ENCODE measurements around the gene ACTR3C. TPM values are rescaled to one million over a fixed set of nuclear protein-coding genes. Genes with fewer than 3 reads are reported as not detected.

Gene ACTR3C
- total RNA-seq, 1 experiment from 2014 or later = 8.0 TPM

DNA sequence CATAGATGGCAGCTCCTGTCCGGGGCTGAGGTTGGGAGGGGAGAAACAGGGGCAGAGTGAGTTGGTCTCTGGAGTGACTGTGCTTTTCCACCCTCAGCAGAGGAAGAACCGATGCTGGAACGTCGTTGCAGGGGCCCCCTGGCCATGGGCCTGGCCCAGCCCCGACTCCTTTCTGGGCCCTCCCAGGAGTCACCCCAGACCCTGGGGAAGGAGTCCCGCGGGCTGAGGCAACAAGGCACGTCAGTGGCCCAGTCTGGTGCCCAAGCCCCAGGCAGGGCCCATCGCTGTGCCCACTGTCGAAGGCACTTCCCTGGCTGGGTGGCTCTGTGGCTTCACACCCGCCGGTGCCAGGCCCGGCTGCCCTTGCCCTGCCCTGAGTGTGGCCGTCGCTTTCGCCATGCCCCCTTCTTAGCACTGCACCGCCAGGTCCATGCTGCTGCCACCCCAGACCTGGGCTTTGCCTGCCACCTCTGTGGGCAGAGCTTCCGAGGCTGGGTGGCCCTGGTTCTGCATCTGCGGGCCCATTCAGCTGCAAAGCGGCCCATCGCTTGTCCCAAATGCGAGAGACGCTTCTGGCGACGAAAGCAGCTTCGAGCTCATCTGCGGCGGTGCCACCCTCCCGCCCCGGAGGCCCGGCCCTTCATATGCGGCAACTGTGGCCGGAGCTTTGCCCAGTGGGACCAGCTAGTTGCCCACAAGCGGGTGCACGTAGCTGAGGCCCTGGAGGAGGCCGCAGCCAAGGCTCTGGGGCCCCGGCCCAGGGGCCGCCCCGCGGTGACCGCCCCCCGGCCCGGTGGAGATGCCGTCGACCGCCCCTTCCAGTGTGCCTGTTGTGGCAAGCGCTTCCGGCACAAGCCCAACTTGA, 48.0 kb upstream of the ACTR3C start:
- no peak for DNase-seq
- intact Hi-C loops (cut with micrococcal nuclease; ENCODE audit: unreplicated experiment) = no loop called here
- ChIA-PET POLR2A (no interaction called here), CTCF (no interaction called here)
- H3K36me3 Mint-ChIP-seq (ENCODE audit: insufficient read depth, unreplicated experiment) = peaks cover 63% of the 10 kb centered on the region
- H3K9me3 Mint-ChIP-seq (ENCODE audit: unreplicated experiment) = no peaks in the 10 kb centered on the region
- TF ChIP-seq, protein P1, sequence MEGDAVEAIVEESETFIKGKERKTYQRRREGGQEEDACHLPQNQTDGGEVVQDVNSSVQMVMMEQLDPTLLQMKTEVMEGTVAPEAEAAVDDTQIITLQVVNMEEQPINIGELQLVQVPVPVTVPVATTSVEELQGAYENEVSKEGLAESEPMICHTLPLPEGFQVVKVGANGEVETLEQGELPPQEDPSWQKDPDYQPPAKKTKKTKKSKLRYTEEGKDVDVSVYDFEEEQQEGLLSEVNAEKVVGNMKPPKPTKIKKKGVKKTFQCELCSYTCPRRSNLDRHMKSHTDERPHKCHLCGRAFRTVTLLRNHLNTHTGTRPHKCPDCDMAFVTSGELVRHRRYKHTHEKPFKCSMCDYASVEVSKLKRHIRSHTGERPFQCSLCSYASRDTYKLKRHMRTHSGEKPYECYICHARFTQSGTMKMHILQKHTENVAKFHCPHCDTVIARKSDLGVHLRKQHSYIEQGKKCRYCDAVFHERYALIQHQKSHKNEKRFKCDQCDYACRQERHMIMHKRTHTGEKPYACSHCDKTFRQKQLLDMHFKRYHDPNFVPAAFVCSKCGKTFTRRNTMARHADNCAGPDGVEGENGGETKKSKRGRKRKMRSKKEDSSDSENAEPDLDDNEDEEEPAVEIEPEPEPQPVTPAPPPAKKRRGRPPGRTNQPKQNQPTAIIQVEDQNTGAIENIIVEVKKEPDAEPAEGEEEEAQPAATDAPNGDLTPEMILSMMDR (IDR thresholded peaks at IDR 0.05; ENCODE audit: insufficient read depth in 1 of 2, low read depth in 1 of 2, low read length in 1 of 2, severe bottlenecking in 1 of 2, unreplicated experiment in 1 of 2) = no peak
- H3K36me3 ChIP-seq (ENCODE audit: control insufficient read depth, insufficient read depth, low read length) = peaks cover 6% of the 10 kb centered on the region; the same call in 1 of the 2 replicates
- H3K4me3 Mint-ChIP-seq (ENCODE audit: unreplicated experiment) = no peak overlapping the region
- H3K9me3 ChIP-seq = no peaks in the 10 kb centered on the region
- no peaks in the 10 kb centered on the region for H3K27me3 Mint-ChIP-seq (ENCODE audit: insufficient read depth, unreplicated experiment)
- no peaks in the 10 kb centered on the region for H3K27me3 ChIP-seq (replicated peaks; ENCODE audit: control insufficient read depth, insufficient read depth, low read length)
- no peak overlapping the region for H3K4me3 ChIP-seq (ENCODE audit: low read depth, low read length)
- BruUV-seq (replicated peaks) = no TSS peak
- peaks cover 24% of the 10 kb centered on the region for H3K4me1 ChIP-seq
- H3K4me1 Mint-ChIP-seq (ENCODE audit: low read depth, unreplicated experiment) = peaks cover 12% of the 10 kb centered on the region
- H3K27ac Mint-ChIP-seq (ENCODE audit: unreplicated experiment) = peak overlapping the region; percentile 99

DNA sequence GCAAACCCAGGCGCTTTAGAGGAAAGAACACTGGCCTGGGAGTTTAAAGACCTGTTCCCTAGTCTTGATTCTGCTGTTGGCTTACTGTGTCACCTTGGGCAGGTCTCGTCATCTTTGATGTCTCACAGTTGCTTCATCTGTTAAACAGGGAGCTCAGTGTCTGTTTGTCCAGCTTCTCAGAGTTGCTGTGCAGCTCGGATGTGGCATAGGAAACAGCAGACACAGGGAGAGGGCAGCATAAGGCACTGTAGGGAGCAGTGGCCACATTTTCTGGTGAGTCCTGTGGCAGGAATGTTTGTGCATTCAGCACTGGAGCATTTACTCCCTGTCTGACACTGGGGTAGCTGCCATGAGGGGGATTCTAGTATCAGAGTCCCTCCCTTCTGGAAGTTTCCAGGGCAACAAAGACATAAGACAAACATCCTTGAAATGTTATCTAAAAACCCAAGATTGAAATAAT, 47.3 kb upstream of the ACTR3C start:
- Histone ChIP-seq H3K36me3 (ENCODE audit: control insufficient read depth, insufficient read depth, low read length) (peaks cover 6% of the 10 kb centered on the region; the same call in 1 of the 2 replicates), H3K4me1 (peaks cover 17% of the 10 kb centered on the region), H3K9me3 (no peaks in the 10 kb centered on the region), H3K4me3 (ENCODE audit: low read depth, low read length) (no peak overlapping the region), H3K27me3 (replicated peaks; ENCODE audit: control insufficient read depth, insufficient read depth, low read length) (no peaks in the 10 kb centered on the region)
- Mint-ChIP-seq H3K4me3 (ENCODE audit: unreplicated experiment) (peak overlapping the region; percentile 14), H3K4me1 (ENCODE audit: low read depth, unreplicated experiment) (peaks cover 5% of the 10 kb centered on the region), H3K27me3 (ENCODE audit: insufficient read depth, unreplicated experiment) (no peaks in the 10 kb centered on the region), H3K27ac (ENCODE audit: unreplicated experiment) (peak overlapping the region; percentile 99), H3K9me3 (ENCODE audit: unreplicated experiment) (no peaks in the 10 kb centered on the region), H3K36me3 (ENCODE audit: insufficient read depth, unreplicated experiment) (peaks cover 58% of the 10 kb centered on the region)
- TF ChIP-seq, protein P1 (IDR thresholded peaks at IDR 0.05; ENCODE audit: insufficient read depth in 1 of 2, low read depth in 1 of 2, low read length in 1 of 2, severe bottlenecking in 1 of 2, unreplicated experiment in 1 of 2) = no peak
- no peak for DNase-seq
- intact Hi-C loops (cut with micrococcal nuclease; ENCODE audit: unreplicated experiment) = no loop called here
- BruUV-seq (replicated peaks) = no TSS peak
- ChIA-PET POLR2A (no interaction called here), CTCF (no interaction called here)

GRCh38 chr7:150369748-150370501, 46.6 kb upstream of the ACTR3C start:
- Histone ChIP-seq H3K27me3 (replicated peaks; ENCODE audit: control insufficient read depth, insufficient read depth, low read length) (no peaks in the 10 kb centered on the region), H3K9me3 (no peaks in the 10 kb centered on the region), H3K36me3 (ENCODE audit: control insufficient read depth, insufficient read depth, low read length) (peaks cover 6% of the 10 kb centered on the region; the same call in 1 of the 2 replicates), H3K4me1 (peaks cover 17% of the 10 kb centered on the region), H3K4me3 (ENCODE audit: low read depth, low read length) (peak overlapping the region; percentile 91)
- TSS peak; percentile 23 for BruUV-seq (replicated peaks)
- Mint-ChIP-seq H3K4me3 (ENCODE audit: unreplicated experiment) (peak overlapping the region; percentile 88), H3K36me3 (ENCODE audit: insufficient read depth, unreplicated experiment) (peaks cover 57% of the 10 kb centered on the region), H3K27me3 (ENCODE audit: insufficient read depth, unreplicated experiment) (no peaks in the 10 kb centered on the region), H3K27ac (ENCODE audit: unreplicated experiment) (peak overlapping the region; percentile 99), H3K9me3 (ENCODE audit: unreplicated experiment) (no peaks in the 10 kb centered on the region), H3K4me1 (ENCODE audit: low read depth, unreplicated experiment) (peaks cover 5% of the 10 kb centered on the region)
- POLR2A ChIA-PET = interaction anchor here (0.5 to 2.2 kb wide), 3 partner anchors 8 to 43 kb away, joined by 3 to 29 read pairs (median 3); no protein-coding TSS in a partner anchor
- CTCF ChIA-PET = interaction anchor here (1.1 to 2.8 kb wide), 2 partner anchors 8 to 14 kb away, joined by 3 to 9 read pairs; no protein-coding TSS in a partner anchor
- intact Hi-C loops (cut with micrococcal nuclease; ENCODE audit: unreplicated experiment) = loop anchor here (1.0 to 2.0 kb wide), 2 partner anchors 8 to 51 kb away; no protein-coding TSS in a partner anchor
- DNase-seq = no peak
- TF ChIP-seq, protein P1 (IDR thresholded peaks at IDR 0.05; ENCODE audit: insufficient read depth in 1 of 2, low read depth in 1 of 2, low read length in 1 of 2, severe bottlenecking in 1 of 2, unreplicated experiment in 1 of 2) = no peak
